H1 (cell line): ENCODE data around the gene ATE1.

ENCODE experiments used
- CTCF ChIP-seq, 3 experiments: IDR thresholded peaks; 1 replicate in 2 of 3; 2 replicates in 1 of 3; pipeline versions ENCODE4 v1.5.1 to v1.6.1; 2011; ENCODE audit warnings: low read length in 3 of 3, mild to moderate bottlenecking in 3 of 3, inconsistent platforms in 2 of 3, low read depth in 1 of 3, moderate library complexity in 1 of 3; ENCODE audit not compliant: insufficient read depth in 1 of 3; ENCODE audit errors: control extremely low read depth in 1 of 3
- EP300 ChIP-seq, 2 experiments: IDR thresholded peaks; 1 replicate in 1 of 2; 2 replicates in 1 of 2; pipeline ENCODE4 v1.6.1; 2011 to 2012; ENCODE audit warnings: low read depth in 2 of 2, low read length in 2 of 2, mild to moderate bottlenecking in 2 of 2, borderline replicate concordance in 1 of 2, inconsistent platforms in 1 of 2, moderate library complexity in 1 of 2
- HDAC2 ChIP-seq, 2 experiments: fragments of 300-600 bp in 1 of 2; sonication (generic) in 1 of 2; IDR thresholded peaks; 2 replicates each; pipeline ENCODE4 v1.6.1; 2011 to 2012; ENCODE audit warnings: low read depth in 2 of 2, low read length in 2 of 2, mild to moderate bottlenecking in 2 of 2, moderate library complexity in 2 of 2, borderline replicate concordance in 1 of 2, inconsistent platforms in 1 of 2
- POLR2A ChIP-seq, 2 experiments: IDR thresholded peaks; 1 replicate in 1 of 2; 2 replicates in 1 of 2; pipeline ENCODE4 v1.6.1; 2011; ENCODE audit warnings: low read depth in 2 of 2, low read length in 2 of 2, mild to moderate bottlenecking in 2 of 2; ENCODE audit errors: control extremely low read depth in 1 of 2
- POLR2AphosphoS5 ChIP-seq: IDR thresholded peaks from 2 replicates; pipeline ENCODE4 v1.6.1; 2011; ENCODE audit warnings: low read depth, low read length
- RAD21 ChIP-seq, 2 experiments: IDR thresholded peaks in 1 of 2; conservative IDR thresholded peaks in 1 of 2; 2 replicates each; pipeline ENCODE4 v1.6.1; 2011; ENCODE audit warnings: low read depth in 2 of 2, low read length in 2 of 2, improper control_type of control experiment in 1 of 2, inconsistent platforms in 1 of 2, mild to moderate bottlenecking in 1 of 2, moderate library complexity in 1 of 2
- SUZ12 ChIP-seq: fragments of 200-600 bp; sonication (generic); IDR thresholded peaks from 2 replicates; pipeline ENCODE4 v1.6.1; 2012; ENCODE audit warnings: mild to moderate bottlenecking, inconsistent platforms, low read length, moderate library complexity, mixed read lengths
- TCF12 ChIP-seq: IDR thresholded peaks from 2 replicates; pipeline ENCODE4 v1.6.1; 2011; ENCODE audit warnings: low read depth, mild to moderate bottlenecking, low read length
- ZNF274 ChIP-seq: IDR thresholded peaks from 2 replicates; pipeline ENCODE4 v1.7.0; 2012; ENCODE audit warnings: low read length, borderline replicate concordance; ENCODE audit errors: extremely low read depth

GRCh38 chr10:121765204-121765603 lies 162.6 kb downstream of the ATE1 start:
- no peak for TF ChIP-seq CTCF (IDR thresholded peaks at IDR 0.05; ENCODE audit: control extremely low read depth in 1 of 3, insufficient read depth in 1 of 3, low read depth in 1 of 3, low read length in 3 of 3)
- no peak for TF ChIP-seq ZNF274
- no peak for TF ChIP-seq POLR2A (IDR thresholded peaks at IDR 0.05; ENCODE audit: control extremely low read depth in 1 of 2, low read depth in 2 of 2, low read length in 2 of 2)
- no peak for TF ChIP-seq RAD21 (IDR thresholded peaks at IDR 0.05 in 1 of 2, conservative IDR thresholded peaks at IDR 0.05 in 1 of 2; ENCODE audit: low read depth in 2 of 2, low read length in 2 of 2)
- TF ChIP-seq POLR2AphosphoS5: no peak
- no peak for TF ChIP-seq TCF12
- no peak for TF ChIP-seq HDAC2 (IDR thresholded peaks at IDR 0.05; ENCODE audit: borderline replicate concordance in 1 of 2, low read depth in 2 of 2, low read length in 2 of 2)
- no peak for TF ChIP-seq SUZ12
- no peak for TF ChIP-seq EP300 (IDR thresholded peaks at IDR 0.05; ENCODE audit: borderline replicate concordance in 1 of 2, low read depth in 2 of 2, low read length in 2 of 2)
